Fibroblast of lung (primary cell): Measurements from ENCODE around the gene CLSTN2.

Source experiments
- EZH2 ChIP-seq: IDR thresholded peaks from 2 replicates; pipeline ENCODE4 v1.5.1; 2012; ENCODE audit warnings: low read length, control low read depth, mild to moderate bottlenecking; ENCODE audit errors: missing control alignments
- TF ChIP-seq, protein P1 (sequence below), 2 donors: IDR thresholded peaks in 1 of 2; conservative IDR thresholded peaks in 1 of 2; 1 replicate in 1 of 2; 2 replicates in 1 of 2; pipeline ENCODE4 v1.5.1; 2011 to 2012; ENCODE audit warnings: low read length in 2 of 2, control low read depth in 1 of 2, inconsistent platforms in 1 of 2, low read depth in 1 of 2, mild to moderate bottlenecking in 1 of 2

DNA sequence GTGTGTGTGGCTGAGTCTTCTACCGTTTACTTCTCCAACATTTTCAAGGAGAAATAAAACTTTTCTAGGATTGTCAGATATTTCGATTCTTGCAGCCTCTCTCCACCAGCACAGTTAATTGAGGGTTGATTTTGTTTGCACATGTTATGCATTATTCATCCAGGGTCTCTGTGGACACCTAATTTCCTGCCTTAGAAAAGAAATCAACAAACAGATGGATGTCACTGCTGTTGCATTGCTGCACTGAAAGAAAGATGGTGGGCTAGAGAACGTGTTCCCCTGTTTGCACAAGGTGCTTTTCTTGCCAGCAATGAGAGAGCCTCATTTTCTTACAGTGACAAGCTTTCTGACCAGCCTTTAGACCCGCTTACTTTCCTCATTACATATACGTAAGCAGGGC is 150.0 kb downstream of the CLSTN2 start:
- TF ChIP-seq, protein P1, sequence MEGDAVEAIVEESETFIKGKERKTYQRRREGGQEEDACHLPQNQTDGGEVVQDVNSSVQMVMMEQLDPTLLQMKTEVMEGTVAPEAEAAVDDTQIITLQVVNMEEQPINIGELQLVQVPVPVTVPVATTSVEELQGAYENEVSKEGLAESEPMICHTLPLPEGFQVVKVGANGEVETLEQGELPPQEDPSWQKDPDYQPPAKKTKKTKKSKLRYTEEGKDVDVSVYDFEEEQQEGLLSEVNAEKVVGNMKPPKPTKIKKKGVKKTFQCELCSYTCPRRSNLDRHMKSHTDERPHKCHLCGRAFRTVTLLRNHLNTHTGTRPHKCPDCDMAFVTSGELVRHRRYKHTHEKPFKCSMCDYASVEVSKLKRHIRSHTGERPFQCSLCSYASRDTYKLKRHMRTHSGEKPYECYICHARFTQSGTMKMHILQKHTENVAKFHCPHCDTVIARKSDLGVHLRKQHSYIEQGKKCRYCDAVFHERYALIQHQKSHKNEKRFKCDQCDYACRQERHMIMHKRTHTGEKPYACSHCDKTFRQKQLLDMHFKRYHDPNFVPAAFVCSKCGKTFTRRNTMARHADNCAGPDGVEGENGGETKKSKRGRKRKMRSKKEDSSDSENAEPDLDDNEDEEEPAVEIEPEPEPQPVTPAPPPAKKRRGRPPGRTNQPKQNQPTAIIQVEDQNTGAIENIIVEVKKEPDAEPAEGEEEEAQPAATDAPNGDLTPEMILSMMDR (conservative IDR thresholded peaks at IDR 0.05 in 1 of 2, IDR thresholded peaks at IDR 0.05 in 1 of 2; ENCODE audit: low read depth in 1 of 2, low read length in 2 of 2), result no peak
- TF ChIP-seq EZH2, result no peak
